Prostate gland (tissue), 2 donors: ENCODE measurements around the gene ZDHHC18.
A peak's percentile ranks its signal among the peaks of the same experiment; 100 is the strongest.

Experiments
- CTCF ChIP-seq, 4 experiments: fragments of 200-600 bp in 2 of 4; fragments of 450-650 bp in 2 of 4; sonication (generic) in 2 of 4; IDR thresholded peaks; 1 replicate in 3 of 4; 2 replicates in 1 of 4; pipeline ENCODE4 v1.5.1; 2016 to 2019; ENCODE audit warnings: antibody characterized with exemption in 4 of 4, mild to moderate bottlenecking in 2 of 4, moderate library complexity in 2 of 4
- POLR2A ChIP-seq: fragments of 450-650 bp; IDR thresholded peaks from one replicate; pipeline ENCODE4 v1.6.1; 2016; ENCODE audit warnings: antibody characterized with exemption, mild to moderate bottlenecking
- POLR2AphosphoS5 ChIP-seq: sonication (generic); formaldehyde crosslinking; IDR thresholded peaks from one replicate; pipeline ENCODE4 v1.6.1; 2017; ENCODE audit warnings: antibody characterized with exemption

- TF ChIP-seq POLR2A (no peak), CTCF (IDR thresholded peaks at IDR 0.05) (no peak), POLR2AphosphoS5 (peak; percentile 78)
Observed at GRCh38 chr1:26824731-26825130, 1.8 kb upstream of the ZDHHC18 start.
